OCI-LY1 (cell line): ENCODE measurements around the gene CEP112.

Source experiments
- H2AFZ ChIP-seq: fragments of 200-600 bp; sonication (generic), shearing (Covaris generic); 2 replicates; pipeline ENCODE4 v1.6.0; 2014; ENCODE audit warnings: antibody characterized with exemption, mild to moderate bottlenecking, low read length
- H3F3A ChIP-seq: fragments of 200-600 bp; sonication (generic), shearing (Covaris generic); 2 replicates; pipeline ENCODE4 v1.6.0; 2014; ENCODE audit warnings: mild to moderate bottlenecking, antibody characterized with exemption, low read length, moderate library complexity; ENCODE audit not compliant: insufficient read depth
- H3K27ac ChIP-seq: fragments of 200-600 bp; sonication (generic); 2 replicates; pipeline ENCODE4 v1.5.1; 2014; ENCODE audit warnings: low read length, mixed run types, mild to moderate bottlenecking, low read depth; ENCODE audit not compliant: poor library complexity, severe bottlenecking
- H3K27me3 ChIP-seq: fragments of 200-600 bp; sonication (generic); 2 replicates; pipeline ENCODE4 v1.6.0; 2014; ENCODE audit warnings: antibody characterized with exemption, mild to moderate bottlenecking, low read length, moderate library complexity; ENCODE audit not compliant: insufficient read depth
- H3K36me3 ChIP-seq: fragments of 200-600 bp; sonication (generic); 2 replicates; pipeline ENCODE4 v1.6.1; 2014; ENCODE audit warnings: mild to moderate bottlenecking, antibody characterized with exemption, low read length, moderate library complexity, mixed read lengths; ENCODE audit not compliant: insufficient read depth
- H3K4me1 ChIP-seq: fragments of 200-600 bp; sonication (generic); 2 replicates; pipeline ENCODE4 v1.5.1; 2014; ENCODE audit warnings: mild to moderate bottlenecking, low read length, moderate library complexity; ENCODE audit not compliant: insufficient read depth, severe bottlenecking
- H3K4me2 ChIP-seq: fragments of 200-600 bp; sonication (generic), shearing (Covaris generic); 2 replicates; pipeline ENCODE4 v1.6.1; 2014; ENCODE audit warnings: low read length
- H3K4me3 ChIP-seq: fragments of 200-600 bp; sonication (generic); 2 replicates; pipeline ENCODE4 v1.5.1; 2014; ENCODE audit warnings: low read length, low read depth, mild to moderate bottlenecking, mixed read lengths; ENCODE audit not compliant: poor library complexity, severe bottlenecking
- H3K79me2 ChIP-seq: fragments of 200-600 bp; shearing (Covaris generic); 2 replicates; pipeline ENCODE4 v1.6.1; 2016; ENCODE audit warnings: mixed run types, low read length, mixed read lengths; ENCODE audit not compliant: insufficient read depth
- H3K9ac ChIP-seq: fragments of 200-600 bp; sonication (generic), shearing (Covaris generic); 2 replicates; pipeline ENCODE4 v1.6.1; 2014; ENCODE audit warnings: mild to moderate bottlenecking, low read length, mixed read lengths
- H3K9me2 ChIP-seq: fragments of 200-600 bp; sonication (generic), shearing (Covaris generic); 2 replicates; pipeline ENCODE4 v1.6.1; 2014; ENCODE audit warnings: low read depth, mild to moderate bottlenecking, low read length, mixed read lengths
- H3K9me3 ChIP-seq: fragments of 200-600 bp; shearing (Covaris generic); 2 replicates; pipeline ENCODE4 v1.6.1; 2014; ENCODE audit warnings: low read length, mixed read lengths
- H4K20me1 ChIP-seq: fragments of 200-600 bp; sonication (generic), shearing (Covaris generic); 2 replicates; pipeline ENCODE4 v1.6.0; 2016; ENCODE audit warnings: mild to moderate bottlenecking, low read length; ENCODE audit not compliant: insufficient read depth
- EZH2 ChIP-seq: fragments of 200-600 bp; sonication (generic), shearing (Covaris generic); IDR thresholded peaks from 2 replicates; pipeline ENCODE4 v1.8.0; 2017; ENCODE audit warnings: borderline replicate concordance, mixed run types, mild to moderate bottlenecking, antibody characterized with exemption, low read length, moderate library complexity, mixed read lengths
- TF ChIP-seq, protein P1 (sequence below): fragments of 200-600 bp; sonication (generic), shearing (Covaris generic); IDR thresholded peaks from 2 replicates; pipeline ENCODE4 v1.5.1; 2017; ENCODE audit warnings: mild to moderate bottlenecking, antibody characterized with exemption, low read length, moderate library complexity, mixed read lengths

CEP112 gene

DNA sequence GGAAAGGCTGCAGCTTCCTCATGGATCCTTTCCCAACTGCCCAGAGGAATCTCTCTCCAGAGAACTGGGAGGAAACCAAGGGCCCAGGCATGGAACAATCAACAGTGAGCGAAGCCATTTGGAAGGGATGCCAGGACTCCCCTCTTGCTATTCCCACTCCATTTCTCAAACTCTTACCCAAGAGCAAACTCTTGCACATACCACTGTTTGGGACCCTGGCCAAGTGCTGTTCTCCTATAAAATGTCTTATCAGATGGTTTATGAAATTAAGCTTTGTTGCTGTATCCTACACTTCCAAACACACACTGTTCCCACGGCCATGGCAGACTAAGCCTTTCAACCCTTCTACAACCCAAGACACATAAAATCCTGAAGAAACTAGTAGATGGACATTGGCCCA lies 582.2 kb downstream of the CEP112 start:
- no peak overlapping the region for H3K27ac ChIP-seq
- no peak overlapping the region for H3K4me3 ChIP-seq
- H3K36me3 ChIP-seq, result no peaks in the 10 kb centered on the region
- H3K4me2 ChIP-seq, result no peak overlapping the region
- H3F3A ChIP-seq, result no peaks in the 10 kb centered on the region
- no peak overlapping the region for H3K9ac ChIP-seq
- TF ChIP-seq, protein P1, sequence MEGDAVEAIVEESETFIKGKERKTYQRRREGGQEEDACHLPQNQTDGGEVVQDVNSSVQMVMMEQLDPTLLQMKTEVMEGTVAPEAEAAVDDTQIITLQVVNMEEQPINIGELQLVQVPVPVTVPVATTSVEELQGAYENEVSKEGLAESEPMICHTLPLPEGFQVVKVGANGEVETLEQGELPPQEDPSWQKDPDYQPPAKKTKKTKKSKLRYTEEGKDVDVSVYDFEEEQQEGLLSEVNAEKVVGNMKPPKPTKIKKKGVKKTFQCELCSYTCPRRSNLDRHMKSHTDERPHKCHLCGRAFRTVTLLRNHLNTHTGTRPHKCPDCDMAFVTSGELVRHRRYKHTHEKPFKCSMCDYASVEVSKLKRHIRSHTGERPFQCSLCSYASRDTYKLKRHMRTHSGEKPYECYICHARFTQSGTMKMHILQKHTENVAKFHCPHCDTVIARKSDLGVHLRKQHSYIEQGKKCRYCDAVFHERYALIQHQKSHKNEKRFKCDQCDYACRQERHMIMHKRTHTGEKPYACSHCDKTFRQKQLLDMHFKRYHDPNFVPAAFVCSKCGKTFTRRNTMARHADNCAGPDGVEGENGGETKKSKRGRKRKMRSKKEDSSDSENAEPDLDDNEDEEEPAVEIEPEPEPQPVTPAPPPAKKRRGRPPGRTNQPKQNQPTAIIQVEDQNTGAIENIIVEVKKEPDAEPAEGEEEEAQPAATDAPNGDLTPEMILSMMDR, result no peak
- no peak for TF ChIP-seq EZH2
- no peaks in the 10 kb centered on the region for H3K9me3 ChIP-seq
- H3K79me2 ChIP-seq, result no peaks in the 10 kb centered on the region
- H3K9me2 ChIP-seq, result no peaks in the 10 kb centered on the region
- H3K4me1 ChIP-seq, result no peaks in the 10 kb centered on the region
- H4K20me1 ChIP-seq, result no peaks in the 10 kb centered on the region
- no peaks in the 10 kb centered on the region; the same call in 1 of the 2 replicates for H3K27me3 ChIP-seq
- H2AFZ ChIP-seq, result no peak overlapping the region

DNA sequence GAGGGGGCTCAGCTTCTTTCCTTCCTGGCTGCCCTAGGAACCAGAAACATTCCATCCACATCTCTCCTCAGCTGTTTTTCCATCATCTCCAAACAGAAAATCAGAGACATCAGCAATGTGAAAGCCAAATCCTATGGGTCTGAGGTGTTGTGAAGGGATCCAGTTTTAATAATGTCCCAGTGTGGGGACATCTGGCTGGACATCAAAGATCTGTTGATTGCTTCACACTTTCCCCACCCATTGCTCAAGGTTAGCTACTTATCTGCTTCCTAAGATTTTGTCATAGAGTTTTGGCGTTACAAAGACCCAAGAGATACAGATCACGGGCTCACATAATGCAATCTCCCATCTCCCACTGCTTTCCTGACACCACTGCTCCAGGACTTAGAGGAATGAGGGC lies 582.6 kb downstream of the CEP112 start:
- Histone ChIP-seq H3K27me3 (no peaks in the 10 kb centered on the region; the same call in 1 of the 2 replicates), H2AFZ (no peak overlapping the region), H4K20me1 (no peaks in the 10 kb centered on the region), H3K9me3 (no peaks in the 10 kb centered on the region), H3K36me3 (no peaks in the 10 kb centered on the region), H3K4me2 (no peak overlapping the region), H3K9ac (no peak overlapping the region), H3F3A (no peaks in the 10 kb centered on the region), H3K4me3 (no peak overlapping the region), H3K27ac (no peak overlapping the region), H3K79me2 (no peaks in the 10 kb centered on the region), H3K4me1 (no peaks in the 10 kb centered on the region), H3K9me2 (no peaks in the 10 kb centered on the region)
- TF ChIP-seq, protein P1, result no peak
- no peak for TF ChIP-seq EZH2

DNA sequence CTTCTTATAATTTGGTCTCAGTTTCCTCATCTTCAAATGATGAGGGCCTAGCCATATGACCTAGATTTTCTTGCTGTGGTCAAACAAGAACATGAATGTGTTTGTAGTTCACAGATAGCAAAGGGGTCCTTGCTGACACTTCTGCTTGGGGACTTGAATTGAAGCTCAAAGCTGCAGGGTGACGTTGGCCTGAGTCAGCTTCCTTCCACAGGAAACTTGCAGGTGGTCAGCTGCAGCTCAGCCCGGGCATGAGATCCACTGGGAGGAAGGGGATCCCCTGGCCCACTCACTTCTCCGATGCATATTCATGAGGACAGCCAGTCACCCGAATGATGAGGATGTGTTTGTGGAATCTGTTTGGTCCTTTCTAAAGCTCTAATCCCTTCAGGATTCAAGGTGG lies 587.9 kb downstream of the CEP112 start:
- Histone ChIP-seq H4K20me1 (no peaks in the 10 kb centered on the region), H3K4me3 (no peak overlapping the region), H3F3A (no peaks in the 10 kb centered on the region), H3K36me3 (no peaks in the 10 kb centered on the region), H3K79me2 (no peaks in the 10 kb centered on the region), H3K9ac (no peak overlapping the region), H3K27ac (no peak overlapping the region), H3K9me2 (no peaks in the 10 kb centered on the region), H3K27me3 (no peaks in the 10 kb centered on the region), H3K4me1 (no peaks in the 10 kb centered on the region), H3K9me3 (no peaks in the 10 kb centered on the region), H3K4me2 (no peak overlapping the region), H2AFZ (no peak overlapping the region)
- TF ChIP-seq EZH2, result no peak
- TF ChIP-seq, protein P1, result no peak
